Tibial nerve (tissue), 4 donors: Measurements from ENCODE around the gene FRYL.

Source experiments
- EP300 ChIP-seq, 2 donors: sonication (generic); formaldehyde crosslinking; IDR thresholded peaks; one replicate each; pipeline ENCODE4 v1.6.1; 2017; ENCODE audit warnings: antibody characterized with exemption in 2 of 2, mild to moderate bottlenecking in 1 of 2
- POLR2A ChIP-seq, 2 donors: fragments of 450-650 bp; IDR thresholded peaks; one replicate each; pipeline ENCODE4 v1.6.1; 2017; ENCODE audit warnings: antibody characterized with exemption in 2 of 2, mild to moderate bottlenecking in 2 of 2, moderate library complexity in 2 of 2
- TF ChIP-seq, protein P1 (sequence below), 5 experiments: fragments of 200-600 bp in 3 of 5; fragments of 450-650 bp in 2 of 5; sonication (generic) in 3 of 5; IDR thresholded peaks; one replicate each; pipeline ENCODE4 v1.5.1; 2016 to 2019; ENCODE audit warnings: antibody characterized with exemption in 5 of 5, mild to moderate bottlenecking in 3 of 5, moderate library complexity in 2 of 5

DNA sequence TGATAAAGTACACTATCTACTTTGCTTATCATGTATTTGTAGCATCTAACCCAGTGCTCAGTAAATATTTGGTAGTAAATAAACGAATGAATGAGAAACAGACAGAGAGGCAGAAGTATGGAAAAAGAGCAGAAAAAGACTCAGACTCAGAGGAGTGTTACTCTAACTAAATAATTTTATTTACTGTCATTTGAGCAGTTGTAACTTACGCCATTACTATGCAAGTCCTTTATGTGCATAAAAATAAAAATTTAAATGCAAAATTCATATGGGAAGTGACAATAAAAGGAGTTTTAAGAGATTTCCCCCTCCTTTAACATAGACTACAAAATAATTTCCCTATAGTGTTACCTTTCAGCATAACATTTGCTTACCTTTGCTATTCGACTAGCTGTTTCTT is 240.5 kb downstream of the FRYL start:
- TF ChIP-seq, protein P1, sequence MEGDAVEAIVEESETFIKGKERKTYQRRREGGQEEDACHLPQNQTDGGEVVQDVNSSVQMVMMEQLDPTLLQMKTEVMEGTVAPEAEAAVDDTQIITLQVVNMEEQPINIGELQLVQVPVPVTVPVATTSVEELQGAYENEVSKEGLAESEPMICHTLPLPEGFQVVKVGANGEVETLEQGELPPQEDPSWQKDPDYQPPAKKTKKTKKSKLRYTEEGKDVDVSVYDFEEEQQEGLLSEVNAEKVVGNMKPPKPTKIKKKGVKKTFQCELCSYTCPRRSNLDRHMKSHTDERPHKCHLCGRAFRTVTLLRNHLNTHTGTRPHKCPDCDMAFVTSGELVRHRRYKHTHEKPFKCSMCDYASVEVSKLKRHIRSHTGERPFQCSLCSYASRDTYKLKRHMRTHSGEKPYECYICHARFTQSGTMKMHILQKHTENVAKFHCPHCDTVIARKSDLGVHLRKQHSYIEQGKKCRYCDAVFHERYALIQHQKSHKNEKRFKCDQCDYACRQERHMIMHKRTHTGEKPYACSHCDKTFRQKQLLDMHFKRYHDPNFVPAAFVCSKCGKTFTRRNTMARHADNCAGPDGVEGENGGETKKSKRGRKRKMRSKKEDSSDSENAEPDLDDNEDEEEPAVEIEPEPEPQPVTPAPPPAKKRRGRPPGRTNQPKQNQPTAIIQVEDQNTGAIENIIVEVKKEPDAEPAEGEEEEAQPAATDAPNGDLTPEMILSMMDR (IDR thresholded peaks at IDR 0.05) = no peak
- TF ChIP-seq POLR2A (IDR thresholded peaks at IDR 0.05) (no peak), EP300 (IDR thresholded peaks at IDR 0.05) (no peak)
